ENCODE results near the gene PELI2.

Gene PELI2

DNA sequence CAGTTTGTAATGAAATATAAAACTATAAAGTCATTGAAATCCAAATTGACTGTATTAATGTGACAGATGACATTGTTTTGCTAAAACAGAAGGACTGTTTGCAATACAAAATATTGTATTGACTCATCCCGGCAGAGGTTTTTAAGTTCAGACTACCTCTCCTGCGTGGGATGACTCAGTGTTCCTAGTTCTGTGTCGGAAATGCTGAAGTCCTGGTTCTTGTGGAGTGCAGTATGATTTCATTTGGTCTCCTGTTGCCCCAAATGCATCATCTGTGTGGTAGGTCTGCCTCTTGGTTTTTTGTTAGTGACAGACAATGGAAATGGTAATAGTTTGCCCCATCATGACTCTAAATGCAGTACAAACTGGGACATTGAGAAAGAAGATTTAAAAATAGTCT lies 27.8 kb downstream of the PELI2 start:
- TF ChIP-seq, protein P1, sequence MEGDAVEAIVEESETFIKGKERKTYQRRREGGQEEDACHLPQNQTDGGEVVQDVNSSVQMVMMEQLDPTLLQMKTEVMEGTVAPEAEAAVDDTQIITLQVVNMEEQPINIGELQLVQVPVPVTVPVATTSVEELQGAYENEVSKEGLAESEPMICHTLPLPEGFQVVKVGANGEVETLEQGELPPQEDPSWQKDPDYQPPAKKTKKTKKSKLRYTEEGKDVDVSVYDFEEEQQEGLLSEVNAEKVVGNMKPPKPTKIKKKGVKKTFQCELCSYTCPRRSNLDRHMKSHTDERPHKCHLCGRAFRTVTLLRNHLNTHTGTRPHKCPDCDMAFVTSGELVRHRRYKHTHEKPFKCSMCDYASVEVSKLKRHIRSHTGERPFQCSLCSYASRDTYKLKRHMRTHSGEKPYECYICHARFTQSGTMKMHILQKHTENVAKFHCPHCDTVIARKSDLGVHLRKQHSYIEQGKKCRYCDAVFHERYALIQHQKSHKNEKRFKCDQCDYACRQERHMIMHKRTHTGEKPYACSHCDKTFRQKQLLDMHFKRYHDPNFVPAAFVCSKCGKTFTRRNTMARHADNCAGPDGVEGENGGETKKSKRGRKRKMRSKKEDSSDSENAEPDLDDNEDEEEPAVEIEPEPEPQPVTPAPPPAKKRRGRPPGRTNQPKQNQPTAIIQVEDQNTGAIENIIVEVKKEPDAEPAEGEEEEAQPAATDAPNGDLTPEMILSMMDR (IDR thresholded peaks at IDR 0.05; ENCODE audit: low read length): no peak
- no peak for TF ChIP-seq EZH2 (optimal IDR thresholded peaks at IDR 0.05; ENCODE audit: low read depth, low read length)
- no peak for TF ChIP-seq EZH2phosphoT487 (IDR thresholded peaks at IDR 0.05; ENCODE audit: low read length)
- Histone ChIP-seq H3K4me2 (ENCODE audit: low read depth, low read length) (no peak overlapping the region), H3F3A (ENCODE audit: insufficient read depth, low read length) (no peaks in the 10 kb centered on the region), H4K20me1 (ENCODE audit: insufficient read depth, low read length) (no peaks in the 10 kb centered on the region), H3K36me3 (replicated peaks; ENCODE audit: insufficient read depth, low read length) (no peaks in the 10 kb centered on the region), H3K27ac (ENCODE audit: low read length) (no peak overlapping the region), H3K9me3 (replicated peaks; ENCODE audit: insufficient read depth, low read length) (no peaks in the 10 kb centered on the region), H3K9me2 (replicated peaks; ENCODE audit: insufficient read depth, low read length) (no peaks in the 10 kb centered on the region), H3K79me2 (ENCODE audit: low read length) (no peaks in the 10 kb centered on the region), H3K4me3 (ENCODE audit: low read length) (no peak overlapping the region), H3K9ac (ENCODE audit: low read length) (no peak overlapping the region), H2AFZ (ENCODE audit: low read length) (no peak overlapping the region), H3K4me1 (ENCODE audit: low read length) (no peaks in the 10 kb centered on the region), H3K27me3 (replicated peaks; ENCODE audit: insufficient read depth, low read length) (no peaks in the 10 kb centered on the region)
- no peak for DNase-seq

DNA sequence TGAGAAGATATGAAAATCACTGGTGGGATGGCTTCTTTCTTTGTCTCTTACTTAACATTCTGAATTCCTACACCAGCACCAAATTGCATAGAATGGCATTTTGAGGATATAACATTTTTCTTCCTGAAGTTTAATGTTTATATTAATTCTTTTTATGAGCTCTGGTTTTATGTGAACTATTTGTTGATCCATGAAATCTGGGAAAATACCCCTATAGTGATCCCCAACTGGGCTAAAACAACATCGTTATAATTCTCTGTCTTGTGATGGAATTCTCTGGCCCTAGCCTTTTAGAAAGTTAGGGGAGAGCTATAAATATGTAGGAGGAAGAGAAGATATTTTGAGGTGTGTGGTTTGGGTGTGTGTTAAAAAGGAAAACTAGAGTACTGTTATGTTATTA lies 29.2 kb downstream of the PELI2 start:
- DNase-seq: no peak
- Histone ChIP-seq H3K9me3 (replicated peaks; ENCODE audit: insufficient read depth, low read length) (no peaks in the 10 kb centered on the region), H2AFZ (ENCODE audit: low read length) (no peak overlapping the region), H3K4me2 (ENCODE audit: low read depth, low read length) (no peak overlapping the region), H3F3A (ENCODE audit: insufficient read depth, low read length) (no peaks in the 10 kb centered on the region), H4K20me1 (ENCODE audit: insufficient read depth, low read length) (no peaks in the 10 kb centered on the region), H3K27me3 (replicated peaks; ENCODE audit: insufficient read depth, low read length) (no peaks in the 10 kb centered on the region), H3K4me3 (ENCODE audit: low read length) (no peak overlapping the region), H3K79me2 (ENCODE audit: low read length) (no peaks in the 10 kb centered on the region), H3K9ac (ENCODE audit: low read length) (no peak overlapping the region), H3K27ac (ENCODE audit: low read length) (no peak overlapping the region), H3K36me3 (replicated peaks; ENCODE audit: insufficient read depth, low read length) (no peaks in the 10 kb centered on the region), H3K4me1 (ENCODE audit: low read length) (no peaks in the 10 kb centered on the region), H3K9me2 (replicated peaks; ENCODE audit: insufficient read depth, low read length) (no peaks in the 10 kb centered on the region)
- TF ChIP-seq, protein P1 (IDR thresholded peaks at IDR 0.05; ENCODE audit: low read length): no peak
- TF ChIP-seq EZH2 (optimal IDR thresholded peaks at IDR 0.05; ENCODE audit: low read depth, low read length) (no peak), EZH2phosphoT487 (IDR thresholded peaks at IDR 0.05; ENCODE audit: low read length) (no peak)

DNA sequence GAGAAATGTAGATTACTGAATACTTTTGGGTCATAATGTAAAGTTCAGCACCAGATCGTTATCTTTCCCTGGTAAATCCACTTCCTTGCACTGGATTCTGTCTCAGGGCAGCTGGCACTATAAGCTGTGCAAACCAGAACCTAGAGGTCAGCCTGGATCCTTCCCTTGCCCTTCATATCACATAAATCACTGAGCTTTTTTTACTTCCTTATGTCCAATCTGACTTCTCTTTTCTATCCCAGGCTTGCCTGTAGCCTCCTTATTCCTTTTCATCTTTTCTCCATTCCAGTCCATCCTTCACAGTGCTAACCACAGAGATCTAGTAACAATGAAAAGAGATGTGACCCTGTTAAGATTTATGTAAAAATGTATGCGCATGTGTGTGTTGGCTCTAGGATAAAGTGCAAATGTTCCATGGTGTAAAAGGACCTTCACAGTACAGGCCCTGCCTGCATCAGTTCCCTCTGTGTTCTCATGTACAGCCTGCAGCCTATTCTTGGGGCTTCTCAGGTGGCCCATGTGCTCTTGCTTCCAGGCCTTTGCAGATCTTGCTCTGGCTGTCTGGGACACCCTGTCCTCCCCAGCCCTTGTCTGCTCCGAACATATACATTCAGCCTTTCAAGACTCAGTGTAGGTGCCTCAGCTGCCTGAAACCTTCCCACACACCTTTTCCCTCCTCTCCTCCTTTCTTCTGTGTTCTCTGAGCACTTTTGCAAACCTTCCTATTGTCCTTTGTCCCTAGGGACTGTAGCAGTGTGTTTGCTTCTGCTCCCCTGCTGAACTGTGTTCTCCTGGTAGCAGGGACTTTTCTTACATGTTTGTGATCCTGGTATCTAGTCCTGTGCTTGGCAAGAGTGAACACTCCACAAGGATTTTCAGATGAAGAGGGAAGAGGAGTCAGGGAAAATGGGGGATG lies 30.0 kb downstream of the PELI2 start:
- no peak overlapping the region for H3K9ac ChIP-seq (ENCODE audit: low read length)
- no peaks in the 10 kb centered on the region for H4K20me1 ChIP-seq (ENCODE audit: insufficient read depth, low read length)
- no peak for DNase-seq
- H3K27ac ChIP-seq (ENCODE audit: low read length): no peak overlapping the region
- no peaks in the 10 kb centered on the region for H3K9me3 ChIP-seq (replicated peaks; ENCODE audit: insufficient read depth, low read length)
- H3K36me3 ChIP-seq (replicated peaks; ENCODE audit: insufficient read depth, low read length): no peaks in the 10 kb centered on the region
- H3K79me2 ChIP-seq (ENCODE audit: low read length): no peaks in the 10 kb centered on the region
- no peak overlapping the region for H3K4me2 ChIP-seq (ENCODE audit: low read depth, low read length)
- no peak overlapping the region for H2AFZ ChIP-seq (ENCODE audit: low read length)
- no peaks in the 10 kb centered on the region for H3K9me2 ChIP-seq (replicated peaks; ENCODE audit: insufficient read depth, low read length)
- H3K4me3 ChIP-seq (ENCODE audit: low read length): no peak overlapping the region
- TF ChIP-seq EZH2 (optimal IDR thresholded peaks at IDR 0.05; ENCODE audit: low read depth, low read length) (no peak), EZH2phosphoT487 (IDR thresholded peaks at IDR 0.05; ENCODE audit: low read length) (no peak)
- TF ChIP-seq, protein P1 (IDR thresholded peaks at IDR 0.05; ENCODE audit: low read length): no peak
- H3K4me1 ChIP-seq (ENCODE audit: low read length): no peaks in the 10 kb centered on the region
- H3K27me3 ChIP-seq (replicated peaks; ENCODE audit: insufficient read depth, low read length): no peaks in the 10 kb centered on the region
- no peaks in the 10 kb centered on the region for H3F3A ChIP-seq (ENCODE audit: insufficient read depth, low read length)
